HepG2 (cell line): ENCODE data around the gene GPR107. TPM values are rescaled to one million over a fixed set of nuclear protein-coding genes. Genes with fewer than 3 reads are reported as not detected.

Source experiments
- GTF3A ChIP-seq: sonication (generic); formaldehyde crosslinking; conservative IDR thresholded peaks from 2 replicates; pipeline ENCODE4 v1.4.0; 2020; ENCODE audit warnings: mild to moderate bottlenecking, missing genetic modification reagents
- HMGXB3 ChIP-seq: sonication (generic); formaldehyde crosslinking; IDR thresholded peaks from 2 replicates; pipeline ENCODE4 v1.4.0; 2020; ENCODE audit warnings: missing genetic modification reagents, borderline replicate concordance
- NCOA1 ChIP-seq: sonication (generic); formaldehyde crosslinking; IDR thresholded peaks from 2 replicates; pipeline ENCODE4 v1.9.0; 2021; ENCODE audit warnings: missing genetic modification reagents
- RARG ChIP-seq: sonication (generic); formaldehyde crosslinking; IDR thresholded peaks from 2 replicates; pipeline ENCODE4 v1.4.0; 2020; ENCODE audit warnings: low read depth, mild to moderate bottlenecking, missing genetic modification reagents
- SNAPC5 ChIP-seq: sonication (generic); formaldehyde crosslinking; IDR thresholded peaks from 2 replicates; pipeline ENCODE4 v1.8.1; 2023; ENCODE audit warnings: mild to moderate bottlenecking, missing genetic modification reagents, borderline replicate concordance
- TBX3 ChIP-seq: fragments of 450-650 bp; IDR thresholded peaks from 2 replicates; pipeline ENCODE4 v1.6.1; 2017; ENCODE audit warnings: antibody characterized with exemption, mild to moderate bottlenecking, inconsistent platforms, borderline replicate concordance
- ZHX1 ChIP-seq: sonication (generic); formaldehyde crosslinking; IDR thresholded peaks from 2 replicates; pipeline ENCODE4 v1.8.1; 2022; ENCODE audit warnings: low read depth, mild to moderate bottlenecking, missing genetic modification reagents
- ZNF335 ChIP-seq: sonication (generic); formaldehyde crosslinking; IDR thresholded peaks from 2 replicates; pipeline ENCODE4 v1.4.0; 2020; ENCODE audit warnings: missing genetic modification reagents
- ZNF33A ChIP-seq: sonication (generic); formaldehyde crosslinking; IDR thresholded peaks from 2 replicates; pipeline ENCODE4 v1.5.1; 2020; ENCODE audit warnings: missing genetic modification reagents, mild to moderate bottlenecking, moderate library complexity, borderline replicate concordance
- polyA plus RNA-seq, 8 experiments: library from polyadenylated mRNA; depleted of rRNA in 3 of 8; stranded (reverse) in 7 of 8; unstranded in 1 of 8; fragments of >200 nt; fragmentation: Illumina TruSeq in 4 of 8; extraction: Trizol in 4 of 8; gene quantifications; 2 replicates each; pipeline versions ENCODE4 v1.2.1 to v1.2.3, GENCODE V29; 2011 to 2016; ENCODE audit warnings: low read depth in 4 of 8, missing spikeins in 1 of 8, mixed read lengths in 1 of 8; ENCODE audit not compliant: insufficient read depth in 1 of 8
- total RNA-seq, 5 experiments: library from RNA; depleted of rRNA; stranded (reverse); fragments of >200 nt; fragmentation: Illumina TruSeq; extraction: Trizol; gene quantifications; 2 replicates each; pipeline ENCODE4 v1.2.3, GENCODE V29; 2016; ENCODE audit warnings: low read depth in 1 of 5

Gene GPR107
- total and polyA plus RNA-seq, 2 of the 13 experiments (the other 11 are each of a cell fraction or from before 2014, with no cell fraction given) = 22.5 to 24.4 TPM

GRCh38 chr9:130143958-130144366 is 90.3 kb downstream of the GPR107 start (continued):
- TF ChIP-seq HMGXB3 (CRISPR knock-in tag) = no peak
- TF ChIP-seq SNAPC5 (CRISPR knock-in tag) = no peak
- no peak for TF ChIP-seq GTF3A (CRISPR knock-in tag)
- TF ChIP-seq ZNF335 (CRISPR knock-in tag) = no peak
- TF ChIP-seq ZNF33A = no peak
- TF ChIP-seq ZHX1 = no peak
- no peak for TF ChIP-seq RARG
- TF ChIP-seq NCOA1 (CRISPR knock-in tag) = no peak
- TF ChIP-seq TBX3 = no peak
